Left ventricle myocardium superior (tissue), 1 donor: ENCODE measurements around the gene KIF3B. TPM values are rescaled to one million over a fixed set of nuclear protein-coding genes. Genes with fewer than 3 reads are reported as not detected.
"Not testable (repeated sequence)": the region's sequence is repeated elsewhere in the genome, so short reads cannot be mapped to it uniquely, and the experiment has no call there.

ENCODE experiments used
- ATAC-seq: fragments of 200-7000 bp; cut with Tn5 transposase; one replicate; pipeline ENCODE4 v1.9.1; 2020; ENCODE audit warnings: mild to moderate bottlenecking, moderate library complexity
- DNase-seq: peaks from one replicate; pipeline ENCODE4 v3.0.0-alpha.2; 2020
- intact Hi-C: fragments of 100-400 bp; cut with micrococcal nuclease; formaldehyde crosslinking; loops from one replicate; pipeline ENCODE4 v1.11.0; 2022
- total RNA-seq: library from RNA; stranded (reverse); fragmentation: NEBNext Ultra II Directional; extraction: Animal tissue kit (Norgen Biotek cat#: 25700); gene quantifications from one replicate; pipeline ENCODE4 v1.2.1, GENCODE V29; 2021
- donor health status: DM: no; HTN: yes; CAD: no; lungs with severe emphysema.

Gene KIF3B
- total RNA-seq, 1 donor from 2014 or later = 9.1 TPM

DNA sequence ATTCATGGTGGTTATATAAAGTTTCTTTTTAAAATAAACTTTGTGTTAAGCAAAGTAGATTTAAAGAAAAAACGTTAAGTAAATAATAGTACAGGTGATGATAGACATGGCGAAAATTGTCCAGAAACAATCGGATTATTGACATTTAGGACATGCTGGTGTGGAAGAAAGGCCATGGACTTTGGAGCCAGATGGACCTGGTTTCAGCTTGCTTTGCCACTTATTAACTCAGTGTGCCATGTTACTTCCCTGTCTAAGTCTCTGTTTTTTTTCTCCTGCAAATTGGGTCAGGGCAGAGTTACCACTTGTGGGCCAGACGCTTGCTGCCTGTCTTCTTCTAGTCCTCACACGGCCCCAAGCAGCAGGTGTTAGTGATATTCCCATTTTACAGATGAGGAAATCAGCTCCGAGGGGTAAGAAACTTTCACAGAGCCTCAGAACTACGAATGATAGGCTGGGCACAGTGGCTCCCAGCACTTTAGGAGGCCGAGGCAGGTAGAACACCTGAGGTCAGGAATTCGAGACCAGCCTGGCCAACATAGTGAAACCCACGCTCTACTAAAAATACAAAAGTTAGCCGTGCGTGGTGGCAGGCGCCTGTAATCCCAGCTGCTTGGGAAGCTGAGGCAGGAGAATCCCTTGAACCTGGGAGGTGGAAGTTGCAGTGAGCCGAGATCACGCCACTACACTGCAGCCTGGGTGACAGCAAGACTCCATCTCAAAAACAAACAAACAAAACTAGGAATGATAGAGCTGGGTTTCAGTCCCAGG lies 12.4 kb downstream of the KIF3B start:
- DNase-seq (no peak), ATAC-seq (no peak)
- intact Hi-C loops = no loop called here

DNA sequence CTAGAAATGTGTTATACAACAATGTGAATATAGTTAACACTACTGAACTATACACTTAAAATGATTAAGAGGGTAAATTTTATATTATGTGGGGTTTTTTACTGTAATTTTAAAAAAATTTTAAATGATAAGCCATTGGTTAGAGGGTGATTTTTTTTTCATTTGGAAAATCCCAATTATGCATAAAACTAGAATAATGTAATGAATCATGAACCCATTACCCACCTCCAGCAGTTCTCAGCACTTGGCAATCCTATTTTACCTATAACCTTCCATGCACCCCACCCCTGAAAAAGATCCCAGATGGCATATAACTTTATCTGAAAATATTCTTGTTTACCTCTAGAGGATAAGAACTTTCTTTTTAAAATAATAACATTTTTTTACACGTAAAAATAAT lies 13.7 kb downstream of the KIF3B start:
- DNase-seq (no peak), ATAC-seq (no peak)
- intact Hi-C loops = no loop called here

DNA sequence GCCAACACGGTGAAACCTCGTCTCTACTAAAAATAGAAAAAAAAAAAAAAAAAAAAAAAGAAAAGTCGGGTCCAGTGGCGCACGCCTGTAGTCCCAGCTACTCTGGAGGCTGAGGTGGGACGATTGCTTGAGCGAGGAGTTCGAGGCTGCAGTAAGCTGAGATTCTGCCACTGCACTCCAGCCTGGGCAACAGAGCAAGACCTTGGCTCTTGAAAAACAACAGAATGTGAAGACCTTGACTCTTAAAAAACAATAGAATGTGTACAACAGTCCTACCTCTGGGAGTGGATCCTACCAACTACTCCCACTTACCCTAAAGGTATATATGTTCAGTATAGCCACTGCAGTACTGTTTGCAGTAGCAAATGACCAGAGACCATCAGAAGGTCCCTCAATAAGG lies 15.1 kb downstream of the KIF3B start:
- DNase-seq = no peak
- intact Hi-C loops = no loop called here
- ATAC-seq = no peak

GRCh38 chr20:32294071-32294470 lies 16.6 kb downstream of the KIF3B start:
- DNase-seq (no peak), ATAC-seq (no peak)
- intact Hi-C loops = no loop called here

DNA sequence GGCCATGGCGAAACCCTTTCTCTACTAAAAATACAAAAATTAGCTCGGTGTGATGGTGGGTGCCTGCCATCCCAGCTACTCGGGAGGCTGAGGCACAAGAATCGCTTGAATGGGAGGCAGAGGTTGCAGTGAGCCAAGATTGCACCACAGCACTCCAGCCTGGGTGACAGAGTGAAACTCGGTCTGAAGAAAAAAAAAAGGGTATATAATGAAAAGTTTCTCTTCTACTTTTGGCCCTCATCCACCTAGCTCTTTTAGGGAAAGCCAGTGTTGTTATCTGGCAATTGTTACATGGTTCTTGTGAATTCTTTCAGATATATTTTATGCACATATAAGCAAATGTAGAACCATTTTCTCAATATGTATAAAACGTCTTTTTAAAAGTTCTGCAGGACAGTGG lies 19.0 kb downstream of the KIF3B start:
- ATAC-seq (no peak), DNase-seq (no peak)
- intact Hi-C loops = no loop called here

DNA sequence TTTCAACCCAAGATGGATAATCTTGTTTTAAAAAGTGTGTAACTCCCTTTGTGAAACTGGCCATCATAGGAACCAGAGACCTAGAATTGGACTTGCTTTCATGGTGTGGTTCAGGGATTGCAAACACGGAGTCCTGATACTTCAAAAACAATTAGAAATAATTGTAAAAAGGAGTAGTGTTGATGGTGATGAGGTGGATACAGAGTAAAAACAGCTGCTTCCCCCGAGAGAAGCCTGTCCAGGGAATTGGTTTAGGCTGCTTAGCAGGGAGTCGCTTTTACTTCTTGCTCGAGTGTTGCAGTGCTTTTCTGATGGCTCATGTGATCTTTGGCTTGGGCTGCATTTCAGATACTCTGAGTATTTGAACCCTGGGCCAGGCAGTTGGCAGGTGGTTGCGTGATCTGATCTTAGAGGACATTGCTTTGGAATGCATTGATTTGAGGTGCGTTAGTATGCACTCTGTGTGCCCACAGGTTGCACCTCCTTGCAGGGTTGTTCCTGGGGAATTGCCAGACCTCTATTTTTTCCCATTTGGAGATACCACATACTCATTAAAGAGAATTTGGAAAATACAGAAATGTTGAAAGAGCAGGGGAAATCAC lies 19.5 kb downstream of the KIF3B start:
- intact Hi-C loops = no loop called here
- ATAC-seq = no peak
- DNase-seq = no peak

GRCh38 chr20:32297439-32297838 lies 20.0 kb downstream of the KIF3B start:
- ATAC-seq (no peak), DNase-seq (no peak)
- intact Hi-C loops = no loop called here

GRCh38 chr20:32300647-32301046 lies 23.2 kb downstream of the KIF3B start:
- ATAC-seq (no peak), DNase-seq (no peak)
- intact Hi-C loops = no loop called here

- ATAC-seq (no peak), DNase-seq (no peak)
- intact Hi-C loops = no loop called here
These were observed 24.5 kb downstream of the KIF3B start for GRCh38 chr20:32301719-32302506.

GRCh38 chr20:32302507-32302872 lies 25.0 kb downstream of the KIF3B start:
- DNase-seq (no peak), ATAC-seq (no peak)
- intact Hi-C loops = no loop called here

DNA sequence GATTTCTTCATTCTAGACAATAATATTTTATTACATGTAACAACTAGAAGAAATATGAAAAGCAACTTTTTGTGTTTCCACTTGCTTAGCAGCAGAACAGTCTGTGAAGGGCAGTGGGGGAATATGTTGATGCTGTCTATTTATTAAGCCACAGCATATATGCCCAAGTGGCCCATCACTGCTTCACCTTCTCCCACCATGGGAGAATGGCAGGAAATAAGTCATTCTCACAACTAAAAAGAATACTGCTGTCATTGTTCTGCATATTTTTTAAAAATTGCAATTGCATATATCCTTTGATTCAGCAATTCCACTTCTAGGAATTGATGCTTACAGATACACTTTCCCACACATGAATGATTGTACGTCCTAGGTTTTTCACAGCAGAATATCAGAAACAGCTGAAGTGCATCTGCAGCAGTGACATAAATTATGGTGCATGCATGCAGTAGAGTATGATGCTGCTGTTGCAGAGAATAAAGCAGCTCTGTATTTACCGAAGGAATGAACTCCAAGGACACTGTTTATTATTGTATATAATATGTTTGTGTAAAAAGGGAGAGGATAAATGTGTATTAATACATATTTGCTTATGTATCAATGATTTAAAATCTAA lies 26.8 kb downstream of the KIF3B start:
- DNase-seq = no peak
- intact Hi-C loops = no loop called here
- ATAC-seq = no peak

DNA sequence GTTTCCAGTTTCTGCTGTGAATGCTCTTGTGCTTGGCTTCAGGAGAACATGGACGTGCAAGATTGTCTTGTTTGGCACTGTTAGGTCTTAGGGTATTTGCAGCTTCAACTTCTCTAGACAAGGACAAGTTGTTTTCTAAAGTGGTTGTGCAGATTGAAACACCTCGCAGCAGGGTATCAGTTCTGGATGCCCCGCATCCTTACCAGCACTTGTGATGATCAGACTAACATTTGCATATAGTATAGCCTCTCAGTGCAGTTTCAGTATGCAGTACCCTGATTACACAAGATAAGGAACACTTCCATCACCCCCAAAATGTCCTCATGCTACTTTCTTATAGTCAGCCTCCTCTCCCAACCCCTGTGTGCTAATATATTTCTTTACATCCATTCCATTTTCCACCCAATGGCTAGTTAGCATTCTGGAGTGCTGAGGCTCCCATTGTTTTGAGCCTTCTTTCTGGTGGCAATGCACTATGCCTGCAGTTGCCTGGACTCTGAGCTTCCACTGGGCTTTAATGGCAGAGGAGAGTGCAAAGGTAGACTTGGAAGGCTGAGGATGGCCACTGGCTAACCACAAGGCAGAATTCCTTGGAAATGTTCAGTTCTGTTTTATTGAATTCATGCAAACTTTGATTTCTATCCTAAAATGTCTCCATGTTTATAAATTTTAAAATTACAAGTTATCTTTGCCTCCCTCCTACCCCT lies 35.4 kb downstream of the KIF3B start:
- ATAC-seq (no peak), DNase-seq (no peak)
- intact Hi-C loops = no loop called here

DNA sequence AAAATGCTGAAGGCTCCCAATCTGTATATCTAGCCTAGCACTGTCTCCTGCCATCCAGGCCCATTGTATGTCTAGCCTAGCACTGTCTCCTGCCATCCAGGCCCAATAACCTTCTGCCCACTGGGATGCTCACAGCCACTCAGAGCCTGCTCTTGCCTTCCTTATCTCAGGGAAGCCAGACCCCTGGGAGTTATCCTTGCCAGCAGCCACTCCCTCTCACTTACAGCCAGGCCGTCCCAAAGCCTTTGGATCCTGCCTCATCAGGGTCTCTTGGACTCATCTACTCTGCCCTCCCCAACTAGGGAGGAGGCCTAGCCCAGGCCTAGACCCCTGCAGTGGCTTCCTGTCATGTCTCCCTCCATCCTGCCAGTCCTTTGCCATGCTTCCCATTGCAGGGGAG lies 37.3 kb downstream of the KIF3B start:
- ATAC-seq (no peak), DNase-seq (no peak)
- intact Hi-C loops = no loop called here

GRCh38 chr20:32315399-32315798 lies 37.9 kb downstream of the KIF3B start:
- no peak for ATAC-seq
- intact Hi-C loops = no loop called here
- DNase-seq = no peak

DNA sequence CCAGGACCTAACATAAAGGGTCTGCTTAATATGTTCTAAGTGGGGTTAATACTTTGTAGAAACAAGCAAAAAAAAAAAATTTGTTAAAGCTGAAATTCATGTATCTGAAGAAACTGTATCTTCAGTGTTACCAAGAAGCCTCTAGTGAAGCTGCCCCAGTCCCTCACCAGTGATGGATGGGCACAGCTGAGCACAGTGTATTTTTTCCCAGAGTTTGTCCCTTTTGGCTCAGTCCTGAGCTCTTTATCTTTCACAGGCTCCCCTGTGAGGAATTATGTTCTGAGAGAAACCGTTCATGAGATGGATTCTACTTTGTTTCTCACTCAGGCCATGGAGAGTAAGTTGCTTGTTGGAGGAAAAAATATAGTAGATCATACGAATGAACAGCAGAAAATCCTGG lies 38.4 kb downstream of the KIF3B start:
- intact Hi-C loops = no loop called here
- no peak for DNase-seq
- ATAC-seq = no peak

- DNase-seq = no peak
- no peak for ATAC-seq
- intact Hi-C loops = no loop called here
These were observed 39.2 kb downstream of the KIF3B start for GRCh38 chr20:32316667-32317066.

- DNase-seq = no peak
- no peak for ATAC-seq
- intact Hi-C loops = no loop called here
These were observed 41.6 kb downstream of the KIF3B start for GRCh38 chr20:32319100-32319499.

- ATAC-seq = no peak
- no peak for DNase-seq
- intact Hi-C loops = no loop called here
These were observed 42.9 kb downstream of the KIF3B start for GRCh38 chr20:32320305-32320704.

DNA sequence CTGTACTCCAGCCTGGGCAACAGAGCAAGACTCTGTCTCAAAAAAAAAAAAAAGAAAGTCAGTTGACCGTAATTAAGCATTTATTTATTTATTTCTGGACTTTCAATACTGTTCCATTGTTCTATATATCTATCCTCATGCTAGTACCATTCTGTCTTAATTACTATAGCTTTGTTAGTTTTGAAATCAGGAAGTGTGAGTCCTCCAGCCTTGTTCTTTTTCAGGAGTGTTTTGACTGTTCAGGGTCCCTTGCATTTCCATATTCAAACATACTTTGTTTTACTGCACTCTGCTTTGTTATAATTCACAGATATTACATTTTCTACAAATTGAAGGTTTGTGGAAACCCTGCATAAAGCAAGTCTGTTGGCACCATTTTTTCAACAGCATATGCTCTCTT lies 43.9 kb downstream of the KIF3B start:
- intact Hi-C loops = no loop called here
- ATAC-seq (no peak), DNase-seq (no peak)

DNA sequence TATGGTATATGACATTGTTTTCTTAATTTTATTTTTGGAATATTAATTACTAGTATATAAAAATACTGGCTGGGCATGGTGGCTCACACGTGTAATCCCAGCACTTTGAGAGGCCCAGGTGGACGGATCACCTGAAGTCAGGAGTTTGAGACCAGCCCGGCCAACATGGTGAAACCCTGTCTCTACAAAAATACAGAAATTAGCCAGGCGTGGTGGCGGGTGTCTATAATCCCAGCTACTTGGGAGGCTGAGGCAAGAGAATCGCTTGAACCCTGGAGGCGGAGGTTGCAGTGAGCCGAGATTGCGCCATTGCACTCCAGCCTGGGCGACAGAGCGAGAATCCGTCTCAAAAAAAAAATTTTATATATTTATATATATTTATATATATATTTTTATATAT lies 44.8 kb downstream of the KIF3B start:
- DNase-seq, intact Hi-C loops: not testable (repeated sequence)

More for the DNA sequence above, 44.8 kb downstream of the KIF3B start:
- not testable (repeated sequence) for ATAC-seq
